Measurements from ENCODE around the gene FOXI1. TPM values are rescaled to one million over a fixed set of nuclear protein-coding genes. Genes with fewer than 3 reads are reported as not detected.

Gene FOXI1
- total and polyA plus RNA-seq, 12 donors: not detected

- TF ChIP-seq CTCF (IDR thresholded peaks at IDR 0.05): no peak
- Histone ChIP-seq H3K9me3 (peaks cover 0 to 35% (median 17%) of the 10 kb centered on the region in 11 donors), H3K27ac (no peak overlapping the region), H3K4me1 (no peaks in the 10 kb centered on the region), H3K4me3 (no peak overlapping the region), H3K27me3 (peaks cover 0 to 5% (median 0%) of the 10 kb centered on the region in 7 donors), H3K36me3 (no peaks in the 10 kb centered on the region)
- intact Hi-C loops (cut with DNase I): no loop called here
- WGBS, 2 donors: 62 to 65% methylated on average over 1 of the region's 1 CpG
- DNase-seq (no peak), ATAC-seq (no peak)
Observed at GRCh38 chr5:170126061-170126460, 20.4 kb downstream of the FOXI1 start.

GRCh38 chr5:170126626-170127025, 20.9 kb downstream of the FOXI1 start:
- 70 to 74% methylated on average over 1 of the region's 1 CpG for WGBS, 2 donors
- ATAC-seq (no peak), DNase-seq (no peak)
- intact Hi-C loops (cut with DNase I): no loop called here
- H3K9me3 ChIP-seq: peaks cover 0 to 35% (median 17%) of the 10 kb centered on the region in 11 donors
- peaks cover 0 to 4% (median 0%) of the 10 kb centered on the region in 7 donors for H3K27me3 ChIP-seq
- H3K36me3 ChIP-seq: no peaks in the 10 kb centered on the region
- no peak overlapping the region for H3K27ac ChIP-seq
- no peaks in the 10 kb centered on the region for H3K4me1 ChIP-seq
- no peak overlapping the region for H3K4me3 ChIP-seq
- no peak for TF ChIP-seq CTCF (IDR thresholded peaks at IDR 0.05)

- H3K36me3 ChIP-seq: no peaks in the 10 kb centered on the region
- intact Hi-C loops (cut with DNase I): no loop called here
- H3K27me3 ChIP-seq: no peaks in the 10 kb centered on the region
- no peak for DNase-seq
- no peak for TF ChIP-seq CTCF (IDR thresholded peaks at IDR 0.05)
- no peak for ATAC-seq
- H3K4me1 ChIP-seq: peaks cover 0 to 7% (median 0%) of the 10 kb centered on the region in 9 donors
- peaks cover 0 to 22% (median 12%) of the 10 kb centered on the region in 11 donors for H3K9me3 ChIP-seq
- H3K27ac ChIP-seq: no peak overlapping the region
- WGBS, 2 donors: 86 to 87% methylated on average over 3 of the region's 3 CpGs
- no peak overlapping the region for H3K4me3 ChIP-seq
Observed at GRCh38 chr5:170131235-170131634, 25.5 kb downstream of the FOXI1 start.

DNA sequence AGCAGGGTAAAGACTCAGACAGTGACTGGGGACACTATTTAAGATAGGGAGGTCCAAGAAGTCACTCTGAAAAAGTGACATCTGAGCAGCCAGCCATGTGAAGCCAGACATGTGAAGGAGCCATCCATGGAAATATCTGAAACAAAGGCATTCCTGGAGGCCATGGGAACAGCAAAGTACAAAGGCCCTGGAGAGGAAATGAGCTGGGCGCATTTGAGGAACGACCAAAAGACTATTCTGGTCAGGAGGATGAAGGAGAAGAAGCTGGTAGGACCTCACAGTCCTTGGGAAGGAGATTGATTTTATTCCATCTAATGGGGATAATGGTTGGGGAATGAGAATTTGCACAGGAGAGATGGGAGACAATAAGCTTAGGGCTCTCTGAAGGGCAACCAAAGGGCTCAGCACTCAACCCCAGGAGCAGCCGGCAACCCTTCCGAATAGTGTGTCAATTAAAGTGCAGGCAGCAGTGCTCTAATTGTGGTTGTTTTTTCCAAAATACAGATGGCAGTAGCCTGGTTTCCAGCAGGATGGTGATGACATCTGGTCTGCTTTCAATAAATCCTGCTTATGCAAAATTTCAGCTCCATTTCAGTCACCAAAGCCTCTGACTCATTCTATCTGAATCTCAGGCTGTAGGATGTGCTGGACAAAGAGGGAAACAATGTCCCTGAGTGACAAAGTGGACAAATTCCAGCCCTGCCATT, 26.7 kb downstream of the FOXI1 start:
- 61 to 63% methylated on average over 4 of the region's 4 CpGs for WGBS, 2 donors
- no peak for DNase-seq
- ATAC-seq: peak in 1 of 8 donors; percentile 28
- no peak for TF ChIP-seq CTCF (IDR thresholded peaks at IDR 0.05)
- Histone ChIP-seq H3K4me3 (no peak overlapping the region), H3K27ac (no peak overlapping the region), H3K9me3 (peaks cover 0 to 11% (median 0%) of the 10 kb centered on the region in 11 donors), H3K36me3 (no peaks in the 10 kb centered on the region), H3K4me1 (peaks cover 0 to 9% (median 0%) of the 10 kb centered on the region in 9 donors), H3K27me3 (no peaks in the 10 kb centered on the region)
- intact Hi-C loops (cut with DNase I): no loop called here
